GM12878 (cell line): Measurements from ENCODE around the gene LRP1B. TPM values are rescaled to one million over a fixed set of nuclear protein-coding genes. Genes with fewer than 3 reads are reported as not detected.

Experiments used
- ATAC-seq: fragments of 200-7000 bp; cut with Tn5 transposase; 3 replicates; pipeline ENCODE4 v1.9.1; 2020; ENCODE audit warnings: mild to moderate bottlenecking, moderate library complexity
- BruUV-seq: library from RNA; stranded (reverse); fragments of 400-500 nt; replicated peaks from 2 replicates; lab custom pipeline; 2021; lab: Mats Ljungman, UMichigan
- CTCF ChIA-PET: fragments of 300-600 bp; sonication (Branson Sonifier 250); formaldehyde crosslinking; extraction: SDS; loops from one replicate; lab custom pipeline; 2021; ENCODE audit warnings: inconsistent platforms; lab: Yijun Ruan, JAX
- POLR2A ChIA-PET: fragments of 350-600 bp; formaldehyde crosslinking; extraction: SDS; loops from one replicate; lab custom pipeline; 2021; ENCODE audit warnings: inconsistent platforms; lab: Charles Lee
- RAD21 ChIA-PET: fragments of 300-600 bp; sonication (Branson Sonifier 250); formaldehyde crosslinking; loops from one replicate; lab custom pipeline; 2023; ENCODE audit warnings: antibody characterized with exemption; ENCODE audit not compliant: unreplicated experiment; lab: Charles Lee
- SMC1A ChIA-PET: fragments of 300-600 bp; sonication (Branson Sonifier 250); formaldehyde crosslinking; loops from one replicate; lab custom pipeline; 2023; ENCODE audit not compliant: unreplicated experiment, uncharacterized antibody; lab: Charles Lee
- DNase-seq: peaks from one replicate; pipeline ENCODE4 v3.0.0-alpha.2; 2011; ENCODE audit warnings: low read depth, low spot score
- FAIRE-seq: peaks from 3 replicates; lab custom pipeline; 2011; peaks lifted over from hg19 to GRCh38; lab: Jason Lieb, UNC
- H2AFZ ChIP-seq: 2 replicates; pipeline ENCODE4 v1.6.0; 2011; ENCODE audit warnings: low read depth, low read length, control low read depth; ENCODE audit not compliant: control insufficient read depth
- H3K27ac ChIP-seq: 2 replicates; pipeline ENCODE4 v1.5.1; 2011; ENCODE audit warnings: control low read depth; ENCODE audit not compliant: control insufficient read depth, insufficient read depth
- H3K27me3 ChIP-seq, 2 experiments: replicated peaks in 1 of 2; 2 replicates each; pipeline versions ENCODE4 v1.6.0 to v1.6.1; 2011; ENCODE audit warnings: low read length in 1 of 2; ENCODE audit not compliant: control insufficient read depth in 2 of 2, insufficient read depth in 2 of 2
- H3K36me3 ChIP-seq, 2 experiments: 2 replicates each; pipeline ENCODE4 v1.5.1; 2011; ENCODE audit warnings: low read length in 1 of 2; ENCODE audit not compliant: control insufficient read depth in 2 of 2, insufficient read depth in 2 of 2
- H3K4me1 ChIP-seq: 2 replicates; pipeline ENCODE4 v1.6.1; 2011; ENCODE audit warnings: mild to moderate bottlenecking, low read length, moderate library complexity, mixed read lengths; ENCODE audit not compliant: control insufficient read depth, insufficient read depth
- H3K4me2 ChIP-seq: 2 replicates; pipeline ENCODE4 v1.6.0; 2011; ENCODE audit warnings: control low read depth; ENCODE audit not compliant: control insufficient read depth, insufficient read depth
- H3K4me3 ChIP-seq: fragments of 200-600 bp; sonication (generic); 2 replicates; pipeline ENCODE4 v1.5.1; 2016
- H3K79me2 ChIP-seq: 2 replicates; pipeline ENCODE4 v1.6.0; 2011; ENCODE audit warnings: low read length; ENCODE audit not compliant: control insufficient read depth, insufficient read depth
- H3K9ac ChIP-seq: 2 replicates; pipeline ENCODE4 v1.8.0; 2011; ENCODE audit warnings: low read length, control low read depth, mixed read lengths; ENCODE audit not compliant: control insufficient read depth, insufficient read depth
- H3K9me3 ChIP-seq: replicated peaks from 3 replicates; pipeline ENCODE4 v1.5.1; 2011; ENCODE audit warnings: mild to moderate bottlenecking, low read length; ENCODE audit not compliant: control insufficient read depth, insufficient read depth
- H4K20me1 ChIP-seq: 2 replicates; pipeline ENCODE4 v1.6.0; 2011; ENCODE audit not compliant: control insufficient read depth, insufficient read depth
- ATF7 ChIP-seq: fragments of 450-650 bp; IDR thresholded peaks from 2 replicates; pipeline ENCODE4 v1.6.1; 2016; ENCODE audit warnings: low read depth, mild to moderate bottlenecking
- BCL3 ChIP-seq: IDR thresholded peaks from 2 replicates; pipeline ENCODE4 v1.6.1; 2011; ENCODE audit warnings: borderline replicate concordance, low read depth, mild to moderate bottlenecking, moderate library complexity, low read length; ENCODE audit not compliant: insufficient read depth, poor library complexity, severe bottlenecking
- CHD1 ChIP-seq: IDR thresholded peaks from 2 replicates; pipeline ENCODE4 v1.6.1; 2012; ENCODE audit warnings: low read depth, low read length, improper control_type of control experiment
- CREB1 ChIP-seq: IDR thresholded peaks from 2 replicates; pipeline ENCODE4 v1.6.1; 2012; ENCODE audit warnings: low read depth, mild to moderate bottlenecking, inconsistent platforms
- EED ChIP-seq: sonication (generic); IDR thresholded peaks from 2 replicates; pipeline ENCODE4 v1.6.1; 2016; ENCODE audit warnings: antibody characterized with exemption, low read depth
- FOS ChIP-seq: IDR thresholded peaks from 3 replicates; pipeline ENCODE4 v1.6.1; 2011; ENCODE audit warnings: borderline replicate concordance; ENCODE audit not compliant: insufficient read length; ENCODE audit errors: extremely low read depth
- IRF4 ChIP-seq: IDR thresholded peaks from 2 replicates; pipeline ENCODE4 v1.6.1; 2011; ENCODE audit warnings: low read depth, low read length
- JUNB ChIP-seq: IDR thresholded peaks from 2 replicates; pipeline ENCODE4 v1.6.1; 2016; ENCODE audit warnings: antibody characterized with exemption, mild to moderate bottlenecking
- MEF2A ChIP-seq: IDR thresholded peaks from 2 replicates; pipeline ENCODE4 v1.6.1; 2011; ENCODE audit warnings: low read depth, mild to moderate bottlenecking, low read length, moderate library complexity; ENCODE audit not compliant: insufficient read depth
- POLR2A ChIP-seq: IDR thresholded peaks from 2 replicates; pipeline ENCODE4 v1.6.1; 2011; ENCODE audit warnings: low read depth, mild to moderate bottlenecking, low read length
- SMARCA5 ChIP-seq: fragments of 450-650 bp; IDR thresholded peaks from 2 replicates; pipeline ENCODE4 v1.6.1; 2017; ENCODE audit warnings: mild to moderate bottlenecking
- TBL1XR1 ChIP-seq: IDR thresholded peaks from 2 replicates; pipeline ENCODE4 v1.6.1; 2012; ENCODE audit warnings: low read depth, low read length, improper control_type of control experiment
- ZBED1 ChIP-seq: IDR thresholded peaks from 2 replicates; pipeline ENCODE4 v1.6.1; 2016; ENCODE audit warnings: borderline replicate concordance
- ZNF592 ChIP-seq: fragments of 450-650 bp; IDR thresholded peaks from 2 replicates; pipeline ENCODE4 v1.6.1; 2017; ENCODE audit warnings: mild to moderate bottlenecking, moderate library complexity
- in situ Hi-C: fragments of 300-500 bp; cut with MboI; formaldehyde crosslinking; loops from 9 replicates; pipeline ENCODE4 v1.14.3; 2018; ENCODE audit warnings: mixed read lengths
- intact Hi-C: fragments of 100-400 bp; cut with micrococcal nuclease; formaldehyde crosslinking; loops from one replicate; pipeline ENCODE4 v1.14.2; 2022; ENCODE audit not compliant: unreplicated experiment
- polyA plus RNA-seq, 11 experiments: library from polyadenylated mRNA; depleted of rRNA in 4 of 11; unstranded in 6 of 11; stranded (reverse) in 5 of 11; fragments of >200 nt; fragmentation: Nextera tagmentation in 4 of 11; fragmentation: Illumina TruSeq in 1 of 11; extraction: Ambion mirVana in 4 of 11; extraction: Trizol in 1 of 11; gene quantifications; 1 replicate in 1 of 11; 2 replicates in 10 of 11; pipeline versions ENCODE4 v1.2.1 to v1.2.3, GENCODE V29; 2011 to 2016; ENCODE audit warnings: inconsistent platforms in 2 of 11, missing spikeins in 2 of 11, low read depth in 1 of 11
- total RNA-seq, 4 experiments: library from RNA; depleted of rRNA in 3 of 4; stranded (reverse); fragments of >200 nt in 3 of 4; fragmentation: Illumina TruSeq in 1 of 4; extraction: Trizol in 1 of 4; gene quantifications; 2 replicates each; pipeline versions ENCODE4 v1.2.1 to v1.2.3, GENCODE V29; 2013 to 2021
- TF ChIP-seq, protein P1 (sequence below): fragments of 450-650 bp; IDR thresholded peaks from 2 replicates; pipeline ENCODE4 v1.6.1; 2017; ENCODE audit warnings: mild to moderate bottlenecking, moderate library complexity

The LRP1B gene
- total and polyA plus RNA-seq, 10 of the 15 experiments (the other 5 are each of a cell fraction or from before 2014, with no cell fraction given) = under 0.01 to 0.06 (median 0.03) TPM; not detected in 5

DNA sequence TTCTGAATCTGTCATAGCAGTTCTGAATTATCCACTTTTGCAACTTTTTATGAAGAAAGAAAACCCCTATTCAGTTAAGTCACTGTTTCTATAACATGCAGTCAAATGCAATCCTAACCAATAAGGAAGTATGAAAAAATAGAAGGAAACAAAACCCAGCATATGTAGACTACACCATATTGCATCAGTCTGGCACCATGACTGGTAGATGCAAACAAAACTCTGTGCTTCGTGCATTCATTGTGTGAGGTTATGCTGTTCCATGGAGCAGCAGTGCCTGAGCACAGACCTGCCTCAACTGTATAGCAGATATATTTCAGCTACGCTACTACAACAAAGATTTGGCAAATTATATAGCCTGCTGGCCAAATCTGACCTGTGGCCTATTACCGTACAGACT is 325.5 kb downstream of the LRP1B start (continued):
- TF ChIP-seq, protein P1, sequence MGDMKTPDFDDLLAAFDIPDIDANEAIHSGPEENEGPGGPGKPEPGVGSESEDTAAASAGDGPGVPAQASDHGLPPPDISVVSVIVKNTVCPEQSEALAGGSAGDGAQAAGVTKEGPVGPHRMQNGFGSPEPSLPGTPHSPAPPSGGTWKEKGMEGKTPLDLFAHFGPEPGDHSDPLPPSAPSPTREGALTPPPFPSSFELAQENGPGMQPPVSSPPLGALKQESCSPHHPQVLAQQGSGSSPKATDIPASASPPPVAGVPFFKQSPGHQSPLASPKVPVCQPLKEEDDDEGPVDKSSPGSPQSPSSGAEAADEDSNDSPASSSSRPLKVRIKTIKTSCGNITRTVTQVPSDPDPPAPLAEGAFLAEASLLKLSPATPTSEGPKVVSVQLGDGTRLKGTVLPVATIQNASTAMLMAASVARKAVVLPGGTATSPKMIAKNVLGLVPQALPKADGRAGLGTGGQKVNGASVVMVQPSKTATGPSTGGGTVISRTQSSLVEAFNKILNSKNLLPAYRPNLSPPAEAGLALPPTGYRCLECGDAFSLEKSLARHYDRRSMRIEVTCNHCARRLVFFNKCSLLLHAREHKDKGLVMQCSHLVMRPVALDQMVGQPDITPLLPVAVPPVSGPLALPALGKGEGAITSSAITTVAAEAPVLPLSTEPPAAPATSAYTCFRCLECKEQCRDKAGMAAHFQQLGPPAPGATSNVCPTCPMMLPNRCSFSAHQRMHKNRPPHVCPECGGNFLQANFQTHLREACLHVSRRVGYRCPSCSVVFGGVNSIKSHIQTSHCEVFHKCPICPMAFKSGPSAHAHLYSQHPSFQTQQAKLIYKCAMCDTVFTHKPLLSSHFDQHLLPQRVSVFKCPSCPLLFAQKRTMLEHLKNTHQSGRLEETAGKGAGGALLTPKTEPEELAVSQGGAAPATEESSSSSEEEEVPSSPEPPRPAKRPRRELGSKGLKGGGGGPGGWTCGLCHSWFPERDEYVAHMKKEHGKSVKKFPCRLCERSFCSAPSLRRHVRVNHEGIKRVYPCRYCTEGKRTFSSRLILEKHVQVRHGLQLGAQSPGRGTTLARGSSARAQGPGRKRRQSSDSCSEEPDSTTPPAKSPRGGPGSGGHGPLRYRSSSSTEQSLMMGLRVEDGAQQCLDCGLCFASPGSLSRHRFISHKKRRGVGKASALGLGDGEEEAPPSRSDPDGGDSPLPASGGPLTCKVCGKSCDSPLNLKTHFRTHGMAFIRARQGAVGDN = no peak
- TF ChIP-seq JUNB (no peak), TBL1XR1 (no peak), BCL3 (no peak), FOS (no peak), IRF4 (no peak), CHD1 (no peak), CREB1 (no peak)

DNA sequence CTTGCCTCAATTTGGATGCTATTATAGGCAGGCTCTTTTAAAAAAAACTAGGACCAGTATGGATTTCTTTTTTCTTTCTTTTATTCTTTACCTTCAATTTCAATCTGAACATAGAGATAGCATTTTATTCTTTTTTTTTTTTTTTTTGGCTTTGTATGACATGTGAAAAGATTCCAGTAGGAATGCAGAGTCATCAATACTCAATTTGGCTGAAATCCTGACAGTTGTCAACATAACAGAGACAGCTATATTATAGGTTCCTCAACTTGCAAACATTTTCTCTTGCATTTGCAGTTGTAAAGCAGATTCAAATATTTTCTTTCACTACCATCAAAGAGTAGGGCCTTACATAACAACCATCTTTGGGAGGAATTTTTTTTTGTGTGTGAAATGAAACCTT is 334.4 kb downstream of the LRP1B start:
- no peaks in the 10 kb centered on the region for H3K9me3 ChIP-seq
- no peak for ATAC-seq
- ChIA-PET SMC1A (no interaction called here), RAD21 (no interaction called here), POLR2A (no interaction called here), CTCF (no interaction called here)
- H3K27me3 ChIP-seq = no peaks in the 10 kb centered on the region
- no peak overlapping the region for H3K4me3 ChIP-seq
- intact Hi-C loops (no loop called here), in situ Hi-C loops (no loop called here)
- DNase-seq = no peak
- H3K27ac ChIP-seq = no peak overlapping the region
- no peaks in the 10 kb centered on the region for H3K79me2 ChIP-seq
- H3K9ac ChIP-seq = no peak overlapping the region
- FAIRE-seq = no peak
- no peaks in the 10 kb centered on the region for H4K20me1 ChIP-seq
- no TSS peak for BruUV-seq
- H3K4me1 ChIP-seq = no peaks in the 10 kb centered on the region
- no peaks in the 10 kb centered on the region for H3K36me3 ChIP-seq
- H2AFZ ChIP-seq = no peak overlapping the region
- no peak overlapping the region for H3K4me2 ChIP-seq
- TF ChIP-seq ATF7 = no peak
- no peak for TF ChIP-seq MEF2A
- TF ChIP-seq ZBED1 = no peak
- TF ChIP-seq SMARCA5 = no peak
- TF ChIP-seq ZNF592 = no peak
- TF ChIP-seq EED = no peak
- no peak for TF ChIP-seq POLR2A
